HL-60 (cell line): ENCODE measurements around the gene MTSS2.

Experiments used
- GABPA ChIP-seq: IDR thresholded peaks from 2 replicates; pipeline ENCODE4 v1.6.1; 2012; ENCODE audit warnings: low read depth
- POLR2AphosphoS5 ChIP-seq: IDR thresholded peaks from 2 replicates; pipeline ENCODE4 v1.6.1; 2012; ENCODE audit warnings: low read depth
- TF ChIP-seq, protein P1 (sequence below): IDR thresholded peaks from one replicate; pipeline ENCODE4 v1.5.1; 2011; ENCODE audit warnings: low read length, control low read depth, inconsistent platforms; ENCODE audit not compliant: insufficient read depth

DNA sequence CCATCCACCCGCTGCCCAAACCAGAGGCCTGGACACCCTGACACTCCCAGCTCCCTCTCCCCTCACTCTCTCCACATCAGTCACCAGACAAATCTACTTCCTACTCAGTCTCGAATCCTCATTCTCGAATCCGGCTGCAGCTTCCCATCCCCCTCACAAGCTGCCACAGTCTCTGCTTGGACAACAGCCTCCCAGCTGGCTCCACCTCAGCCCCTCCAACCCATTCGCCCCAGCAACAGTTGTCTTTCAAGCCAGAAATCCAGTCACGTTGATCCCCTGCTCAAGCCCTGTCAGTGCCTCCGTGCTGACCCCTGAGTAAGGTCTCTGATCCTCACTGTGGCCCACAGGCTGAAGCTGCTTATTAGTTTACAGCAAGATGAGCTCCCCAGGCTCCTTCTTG, 44.2 kb upstream of the MTSS2 start:
- TF ChIP-seq, protein P1, sequence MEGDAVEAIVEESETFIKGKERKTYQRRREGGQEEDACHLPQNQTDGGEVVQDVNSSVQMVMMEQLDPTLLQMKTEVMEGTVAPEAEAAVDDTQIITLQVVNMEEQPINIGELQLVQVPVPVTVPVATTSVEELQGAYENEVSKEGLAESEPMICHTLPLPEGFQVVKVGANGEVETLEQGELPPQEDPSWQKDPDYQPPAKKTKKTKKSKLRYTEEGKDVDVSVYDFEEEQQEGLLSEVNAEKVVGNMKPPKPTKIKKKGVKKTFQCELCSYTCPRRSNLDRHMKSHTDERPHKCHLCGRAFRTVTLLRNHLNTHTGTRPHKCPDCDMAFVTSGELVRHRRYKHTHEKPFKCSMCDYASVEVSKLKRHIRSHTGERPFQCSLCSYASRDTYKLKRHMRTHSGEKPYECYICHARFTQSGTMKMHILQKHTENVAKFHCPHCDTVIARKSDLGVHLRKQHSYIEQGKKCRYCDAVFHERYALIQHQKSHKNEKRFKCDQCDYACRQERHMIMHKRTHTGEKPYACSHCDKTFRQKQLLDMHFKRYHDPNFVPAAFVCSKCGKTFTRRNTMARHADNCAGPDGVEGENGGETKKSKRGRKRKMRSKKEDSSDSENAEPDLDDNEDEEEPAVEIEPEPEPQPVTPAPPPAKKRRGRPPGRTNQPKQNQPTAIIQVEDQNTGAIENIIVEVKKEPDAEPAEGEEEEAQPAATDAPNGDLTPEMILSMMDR: no peak
- TF ChIP-seq GABPA (no peak), POLR2AphosphoS5 (no peak)
